DMS114 treated with DMSO at 0.1 percent for 48 hours (cell line): ENCODE data around the gene AMPD2.
A peak's percentile ranks its signal among the peaks of the same experiment; 100 is the strongest.

Experiments
- DNase-seq: peaks from one replicate; lab custom pipeline; 2025; ENCODE audit not compliant: unreplicated experiment; lab: John Stamatoyannopoulos, UW

Gene AMPD2

GRCh38 chr1:109616391-109616790 is 3.2 kb upstream of the AMPD2 start:
- no peak for DNase-seq

GRCh38 chr1:109617291-109617801 is 2.3 kb upstream of the AMPD2 start:
- DNase-seq, result no peak

GRCh38 chr1:109618661-109619575 is 719 bp upstream of the AMPD2 start:
- no peak for DNase-seq

- DNase-seq, result no peak
These were observed 759 bp downstream of the AMPD2 start for GRCh38 chr1:109620401-109620791.

- peak; percentile 84 for DNase-seq
These were observed 1.2 kb downstream of the AMPD2 start for GRCh38 chr1:109620841-109621286.

GRCh38 chr1:109621379-109622136 is 1.9 kb downstream of the AMPD2 start:
- DNase-seq, result no peak

- no peak for DNase-seq
These were observed 2.7 kb downstream of the AMPD2 start for GRCh38 chr1:109622137-109622892.

- no peak for DNase-seq
These were observed 3.3 kb downstream of the AMPD2 start for GRCh38 chr1:109622895-109623294.

- no peak for DNase-seq
These were observed 4.0 kb downstream of the AMPD2 start for GRCh38 chr1:109623601-109624161.

GRCh38 chr1:109624201-109625010 is 4.8 kb downstream of the AMPD2 start:
- no peak for DNase-seq

- no peak for DNase-seq
These were observed 5.5 kb downstream of the AMPD2 start for GRCh38 chr1:109625176-109625575.

- no peak for DNase-seq
These were observed 6.2 kb downstream of the AMPD2 start for GRCh38 chr1:109625601-109626560.

GRCh38 chr1:109626682-109627408 is 7.2 kb downstream of the AMPD2 start:
- no peak for DNase-seq

- no peak for DNase-seq
These were observed 8.2 kb downstream of the AMPD2 start for GRCh38 chr1:109627692-109628399.

- no peak for DNase-seq
These were observed 9.1 kb downstream of the AMPD2 start for GRCh38 chr1:109628540-109629321.

GRCh38 chr1:109629372-109630030 is 9.9 kb downstream of the AMPD2 start:
- no peak for DNase-seq
